GM21528 (cell line): Measurements from ENCODE around the gene CPSF3.
"Not testable (repeated sequence)": the region's sequence is repeated elsewhere in the genome, so short reads cannot be mapped to it uniquely, and the experiment has no call there.

ENCODE experiments used
- ATAC-seq: cut with Tn5 transposase; IDR thresholded peaks from one replicate; pipeline ENCODE4 v1.9.1; 2021; ENCODE audit warnings: mild to moderate bottlenecking, moderate library complexity; ENCODE audit not compliant: unreplicated experiment, low FRiP score

CPSF3 gene

DNA sequence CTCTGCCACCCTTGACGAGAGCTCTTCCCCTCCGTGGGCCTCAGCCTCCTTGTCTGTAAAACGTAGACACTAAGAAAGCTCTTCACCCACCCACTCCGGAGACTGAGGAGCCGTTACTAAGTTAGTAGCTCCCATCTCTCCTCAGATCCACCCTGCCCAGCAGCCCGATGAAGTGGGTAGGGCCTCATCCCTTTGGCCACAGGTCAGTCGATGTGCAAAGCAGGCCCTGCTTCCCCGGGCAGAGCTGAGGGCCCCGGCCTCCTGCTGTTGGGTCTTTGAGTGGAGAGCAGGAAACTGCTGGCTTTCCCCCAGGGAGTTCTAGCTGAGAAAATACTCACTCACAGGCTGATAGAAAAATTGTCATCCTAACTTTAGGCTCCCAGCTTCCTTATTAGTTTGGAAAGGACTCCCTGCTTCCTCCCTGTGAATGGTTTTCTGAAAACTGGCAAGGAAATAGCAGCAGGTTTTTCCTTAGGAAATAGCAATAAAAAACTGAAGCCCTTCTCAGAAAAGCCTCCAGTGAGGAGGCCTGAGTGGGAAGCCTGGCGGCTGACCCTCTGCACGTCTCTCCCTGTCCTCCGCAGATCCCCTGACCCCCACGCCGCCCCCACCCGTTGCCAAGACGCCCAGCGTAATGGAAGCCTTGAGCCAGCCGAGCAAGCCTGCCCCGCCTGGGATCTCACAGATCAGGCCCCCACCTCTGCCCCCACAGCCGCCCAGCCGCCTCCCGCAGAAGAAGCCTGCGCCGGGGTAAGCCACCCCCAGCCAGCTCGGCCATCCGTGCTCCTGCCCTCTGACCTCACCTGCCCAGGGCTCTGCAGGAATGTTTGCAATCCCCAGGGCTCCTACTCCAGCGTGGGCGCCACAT, 30.3 kb upstream of the CPSF3 start:
- ATAC-seq: no peak

DNA sequence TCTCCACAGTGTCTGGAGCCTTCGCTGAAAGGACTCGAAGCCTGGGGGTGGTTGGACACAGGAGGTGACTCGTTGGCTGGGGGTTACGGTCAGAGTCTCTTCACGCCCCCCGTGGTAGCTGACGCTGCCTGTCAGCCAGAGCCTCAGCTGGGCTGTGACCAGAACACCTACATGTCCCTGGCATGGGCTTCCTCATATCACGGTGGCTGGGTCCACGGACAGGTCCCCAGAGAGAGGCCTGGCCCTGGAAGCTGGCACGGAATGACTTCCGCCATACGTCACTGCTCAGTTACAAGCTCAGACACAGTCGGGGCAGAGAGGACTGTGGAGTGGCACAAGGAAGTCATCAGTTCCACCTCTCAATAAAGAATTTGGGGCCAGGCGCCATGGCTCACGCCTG, 28.6 kb upstream of the CPSF3 start:
- ATAC-seq: no peak

GRCh38 chr2:9397201-9397600, 26.3 kb upstream of the CPSF3 start:
- no peak for ATAC-seq

DNA sequence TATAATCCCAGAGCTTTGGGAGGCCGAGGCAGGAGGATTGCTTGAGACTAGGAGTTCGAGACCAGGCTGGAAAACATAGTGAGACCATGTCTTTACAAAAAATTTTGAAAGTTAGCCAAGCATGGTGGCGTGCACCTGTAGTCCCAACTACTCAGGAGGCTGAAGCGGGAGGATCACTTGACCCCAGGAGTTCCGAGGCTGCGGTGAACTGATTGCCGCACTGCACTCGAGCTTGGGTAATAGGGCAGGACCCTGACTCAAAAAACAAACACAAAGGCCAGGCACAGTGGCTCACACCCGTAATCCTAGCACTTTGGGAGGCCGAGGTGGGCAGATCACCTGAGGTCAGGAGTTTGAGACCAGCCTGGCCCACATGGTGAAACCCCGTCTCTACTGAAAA, 25.2 kb upstream of the CPSF3 start:
- ATAC-seq: not testable (repeated sequence)

DNA sequence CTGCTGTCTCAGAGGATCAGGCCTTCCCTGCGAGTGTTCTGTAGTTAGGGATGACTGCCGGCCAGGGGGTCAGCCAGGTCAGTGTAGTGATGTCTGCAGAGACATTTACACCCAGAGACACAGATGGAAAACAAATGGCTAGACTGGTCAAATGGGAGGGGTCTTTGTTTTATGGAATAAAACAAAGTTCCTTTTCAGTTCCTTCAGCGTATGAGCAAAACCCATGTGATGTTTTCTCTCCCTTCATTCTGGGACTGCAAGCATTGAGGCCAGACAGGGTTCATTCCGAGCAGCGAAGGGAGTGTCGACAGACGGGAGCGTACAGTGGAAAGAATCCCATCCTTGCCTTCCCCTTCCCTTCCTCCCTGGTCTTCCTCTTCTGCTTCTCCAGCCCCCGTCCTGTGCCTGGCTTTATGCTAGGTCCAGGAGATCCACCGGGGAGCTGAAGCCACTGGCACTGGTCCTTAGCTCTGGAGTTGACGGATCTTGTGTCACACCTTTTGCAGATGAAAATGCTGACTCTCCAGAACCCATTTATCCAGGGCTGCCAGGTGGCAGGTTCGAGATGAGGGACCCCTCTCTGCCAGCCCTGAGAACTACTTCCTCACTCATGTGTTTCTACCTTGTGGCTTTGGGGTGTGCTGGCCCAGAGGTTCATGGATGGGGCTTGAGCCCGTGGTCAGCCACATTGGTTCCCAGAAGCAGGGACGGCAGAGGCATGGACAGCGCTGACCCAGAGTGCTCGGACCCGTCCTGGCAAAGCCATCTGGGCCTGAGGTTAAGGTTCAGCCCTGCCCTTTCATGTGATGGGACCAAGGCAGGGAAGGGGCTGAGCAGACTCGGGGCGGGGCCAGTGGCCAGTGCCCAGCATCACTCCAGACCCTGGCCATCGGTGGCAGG, 24.3 kb upstream of the CPSF3 start:
- no peak for ATAC-seq

GRCh38 chr2:9400268-9401058, 23.0 kb upstream of the CPSF3 start:
- ATAC-seq: no peak

DNA sequence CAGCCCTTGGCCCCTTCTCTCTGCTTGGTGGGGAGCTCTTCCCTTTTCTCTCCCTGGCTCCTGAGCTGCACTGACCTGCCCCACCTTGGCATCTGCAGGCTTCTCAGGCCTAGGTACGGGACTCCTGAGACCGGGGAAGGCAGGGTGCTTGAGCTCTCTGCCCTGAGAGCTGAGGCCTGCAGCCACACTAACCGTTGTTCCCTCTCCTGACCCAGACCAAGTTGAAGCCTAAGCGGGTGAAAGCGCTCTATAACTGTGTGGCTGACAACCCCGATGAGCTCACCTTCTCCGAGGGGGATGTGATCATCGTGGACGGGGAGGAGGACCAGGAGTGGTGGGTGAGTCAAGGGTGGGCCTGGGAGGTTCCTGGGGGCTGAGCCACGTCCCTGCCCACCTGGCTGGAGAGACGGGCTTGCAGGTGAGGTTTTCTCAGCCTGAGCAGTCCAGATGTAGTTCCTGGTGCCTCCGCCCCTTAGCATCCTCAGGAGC, 22.4 kb upstream of the CPSF3 start:
- ATAC-seq: no peak

- ATAC-seq: no peak
Observed at GRCh38 chr2:9401646-9402371, 21.6 kb upstream of the CPSF3 start.

- no peak for ATAC-seq
Observed at GRCh38 chr2:9403924-9404323, 19.5 kb upstream of the CPSF3 start.

- ATAC-seq: no peak
Observed at GRCh38 chr2:9404451-9404850, 19.0 kb upstream of the CPSF3 start.

DNA sequence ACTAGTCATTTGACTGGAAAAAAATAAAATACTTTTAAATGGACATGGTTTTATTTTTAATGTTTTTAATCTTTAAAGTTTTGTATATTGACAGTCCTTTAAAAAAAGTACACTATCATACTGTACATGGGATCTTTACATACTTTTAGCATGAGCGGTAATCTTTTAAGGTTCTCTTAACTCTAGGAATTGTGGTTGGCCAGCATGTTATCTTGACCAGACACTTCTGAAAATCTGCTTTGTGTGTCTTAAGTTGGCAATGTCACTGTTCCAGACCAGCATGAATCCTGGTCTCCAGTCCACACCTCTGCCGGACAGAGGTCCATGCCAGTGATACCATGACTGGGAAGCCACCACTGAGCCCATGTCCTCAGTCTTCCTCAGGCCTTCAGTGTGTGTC, 17.8 kb upstream of the CPSF3 start:
- no peak for ATAC-seq

DNA sequence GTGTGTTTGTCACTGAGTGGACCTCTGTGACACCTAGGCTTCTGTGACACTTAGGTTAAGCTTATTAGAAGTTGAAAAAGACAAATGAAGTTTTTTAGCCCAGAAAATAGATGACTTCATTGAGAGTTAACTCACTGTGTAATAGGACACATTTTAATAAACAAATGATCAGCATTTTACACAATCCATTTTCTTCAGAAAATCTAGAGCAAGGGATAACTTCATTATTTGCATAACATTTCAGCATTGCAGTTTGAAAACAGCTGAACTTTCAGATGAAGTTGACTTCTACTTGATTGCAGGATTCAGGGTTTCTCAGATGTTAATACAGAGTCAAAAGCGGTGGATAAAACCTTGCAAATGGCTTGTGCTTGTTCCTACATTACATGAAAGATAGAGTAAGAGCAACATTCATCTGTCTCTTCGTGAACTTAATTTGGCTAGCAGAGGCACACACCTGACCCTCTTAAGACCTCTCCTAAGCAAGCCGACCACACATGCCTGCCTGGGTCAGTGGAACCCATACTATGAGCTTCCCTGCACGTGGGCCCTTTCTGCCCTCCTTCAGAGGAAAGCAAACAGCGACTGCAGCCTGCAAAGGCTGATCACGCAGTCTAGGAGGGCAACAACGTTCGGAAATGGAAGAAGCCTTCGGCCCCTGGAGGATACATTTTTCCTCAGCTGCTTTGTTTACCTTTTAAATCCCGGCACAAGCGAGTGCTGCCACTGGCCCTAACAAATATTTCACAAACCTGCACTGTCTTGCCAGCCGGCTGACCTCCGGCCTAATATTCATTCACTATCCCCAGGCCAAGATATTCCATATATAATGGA, 16.7 kb upstream of the CPSF3 start:
- no peak for ATAC-seq

GRCh38 chr2:9407363-9407811, 16.1 kb upstream of the CPSF3 start:
- no peak for ATAC-seq

GRCh38 chr2:9408641-9409151, 14.8 kb upstream of the CPSF3 start:
- no peak for ATAC-seq

DNA sequence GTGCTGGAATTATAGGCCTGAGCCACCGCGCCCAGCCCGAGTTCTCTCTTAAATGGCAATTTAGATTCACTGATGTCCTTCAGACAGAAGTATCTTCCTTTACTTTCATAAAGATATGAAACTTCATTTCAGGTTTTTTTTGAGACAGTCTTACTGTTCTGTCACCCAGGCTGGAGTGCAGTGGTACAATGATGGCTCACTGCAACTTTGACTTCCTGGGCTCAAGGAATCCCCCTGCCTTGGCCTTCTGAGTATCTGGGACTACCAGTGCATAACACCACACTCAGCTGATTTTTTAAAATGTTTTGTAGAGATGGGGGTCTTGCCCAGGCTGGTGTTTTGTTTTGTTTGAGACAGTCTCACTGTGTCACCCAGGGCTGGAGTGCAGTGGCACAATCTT, 13.3 kb upstream of the CPSF3 start:
- ATAC-seq: no peak

DNA sequence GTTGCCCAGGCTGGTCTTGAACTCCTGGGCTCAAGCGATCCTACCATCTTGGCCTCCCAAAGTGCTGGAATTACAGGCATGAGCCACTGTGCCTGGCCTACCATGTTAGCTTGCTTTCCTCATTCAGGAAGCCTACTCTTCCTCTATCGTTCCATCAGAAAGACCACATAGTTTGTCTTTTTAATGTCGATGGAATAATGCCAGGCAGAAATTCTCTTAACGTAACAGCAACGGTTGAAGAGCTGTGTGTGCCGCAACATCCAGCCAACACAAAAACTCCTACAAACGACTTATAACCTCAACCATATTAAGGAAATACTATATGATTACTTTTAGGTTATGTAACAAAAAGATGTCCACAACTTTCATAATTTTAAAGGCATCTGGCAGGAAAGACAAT, 10.7 kb upstream of the CPSF3 start:
- no peak for ATAC-seq

DNA sequence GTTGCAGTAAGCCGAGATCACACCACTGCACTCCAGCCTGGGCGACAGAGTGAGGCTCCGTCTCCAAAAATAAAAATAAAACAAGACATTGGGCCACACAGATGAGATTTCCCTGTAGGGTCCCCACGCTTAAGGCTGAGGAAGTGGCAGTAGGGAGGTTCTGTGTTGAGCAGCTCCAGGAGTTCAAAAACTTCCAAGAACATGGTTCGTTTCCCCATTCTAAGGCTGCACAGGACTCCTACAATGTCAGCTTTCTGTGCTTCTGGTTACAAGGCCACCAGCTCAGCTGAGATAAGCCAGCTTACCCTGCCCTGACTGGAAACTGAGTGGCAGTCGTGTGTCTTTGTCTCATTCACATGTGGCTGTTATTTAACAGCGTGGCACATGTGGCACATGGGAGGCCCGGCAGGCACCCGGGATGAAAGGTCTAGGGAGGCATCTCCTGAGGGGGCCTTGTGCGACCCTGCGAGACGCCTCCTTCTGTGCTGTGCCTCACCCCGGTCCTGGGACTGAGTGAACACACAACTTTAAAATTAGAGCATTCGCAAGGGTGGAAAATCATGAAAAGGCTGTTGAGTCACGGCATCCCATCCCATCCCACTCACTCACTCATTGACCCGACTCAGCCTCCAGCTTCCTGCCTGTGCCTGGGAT, 7.8 kb upstream of the CPSF3 start:
- ATAC-seq: no peak

DNA sequence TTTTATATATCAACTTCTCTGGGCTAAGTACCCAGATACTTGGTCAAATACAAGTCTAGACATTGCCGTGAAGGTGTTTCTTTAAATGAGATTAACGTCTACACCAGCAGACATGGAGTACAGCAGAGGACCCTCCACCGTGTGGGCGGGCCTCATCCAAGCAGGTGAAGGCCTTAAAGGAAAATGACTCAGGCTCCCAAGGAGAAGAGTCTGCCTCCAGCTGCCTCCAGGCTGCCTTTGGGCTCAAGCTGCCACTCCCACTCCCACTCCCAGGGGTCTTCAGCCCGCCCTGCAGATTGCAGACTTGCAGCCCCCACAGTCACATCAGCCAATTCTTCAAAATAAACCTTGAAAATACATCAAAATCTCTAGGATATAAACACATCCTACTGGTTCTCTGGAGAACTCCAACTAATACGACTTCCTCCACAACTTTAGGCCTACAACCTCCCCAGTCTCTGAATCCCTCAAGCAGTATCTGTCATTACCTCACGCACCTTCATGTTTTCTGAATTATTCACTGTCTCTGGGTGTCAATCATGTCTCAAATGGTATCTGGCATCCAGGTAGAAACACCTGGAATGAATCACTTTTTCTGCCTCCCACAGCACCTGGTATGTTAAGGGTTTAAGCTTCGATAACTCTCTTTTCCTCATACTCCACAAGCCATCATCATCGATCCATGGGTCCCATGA, 7.0 kb upstream of the CPSF3 start:
- no peak for ATAC-seq
